Activated CD8-positive, alpha-beta T cell treated with anti-CD3 and anti-CD28 coated beads for 36 hours (primary cell): ENCODE results near the gene ABCC6. TPM values are rescaled to one million over a fixed set of nuclear protein-coding genes. Genes with fewer than 3 reads are reported as not detected.

ENCODE experiments used
- ATAC-seq: fragments of 200-7000 bp; cut with Tn5 transposase; one replicate; pipeline ENCODE4 v1.10.0; 2021; ENCODE audit warnings: mild to moderate bottlenecking, moderate library complexity
- CTCF ChIA-PET: fragments of 350-600 bp; sonication (Branson Sonifier 250); formaldehyde crosslinking; loops from one replicate; lab custom pipeline; 2021; ENCODE audit warnings: antibody characterized with exemption; lab: Charles Lee
- POLR2A ChIA-PET: fragments of 350-600 bp; sonication (Branson Sonifier 250); formaldehyde crosslinking; loops from one replicate; lab custom pipeline; 2021; ENCODE audit warnings: antibody characterized with exemption; lab: Charles Lee
- DNase-seq: peaks from one replicate; pipeline ENCODE4 v3.0.0-alpha.2; 2020
- H3K27ac Mint-ChIP-seq: one replicate; pipeline ENCODE4 v1.8.0; 2021; ENCODE audit warnings: mild to moderate bottlenecking, mixed read lengths
- H3K27me3 Mint-ChIP-seq: one replicate; pipeline ENCODE4 v1.8.0; 2021; ENCODE audit warnings: mixed read lengths
- H3K36me3 Mint-ChIP-seq: one replicate; pipeline ENCODE4 v1.8.0; 2021; ENCODE audit warnings: low read depth, mixed read lengths
- H3K4me1 Mint-ChIP-seq: one replicate; pipeline ENCODE4 v1.8.0; 2021; ENCODE audit warnings: low read depth, mixed read lengths
- H3K4me3 Mint-ChIP-seq: one replicate; pipeline ENCODE4 v1.8.0; 2021; ENCODE audit warnings: mild to moderate bottlenecking, moderate library complexity, mixed read lengths
- H3K9me3 Mint-ChIP-seq: one replicate; pipeline ENCODE4 v1.8.0; 2021; ENCODE audit warnings: mixed read lengths
- CTCF ChIP-seq: fragments of 200-600 bp; IDR thresholded peaks from one replicate; pipeline ENCODE4 v1.8.0; 2022; ENCODE audit warnings: antibody characterized with exemption, mild to moderate bottlenecking
- intact Hi-C: fragments of 100-400 bp; cut with micrococcal nuclease; formaldehyde crosslinking; loops from one replicate; pipeline ENCODE4 v1.10.0; 2022
- total RNA-seq, 2 experiments: library from RNA; stranded (reverse); gene quantifications; one replicate each; pipeline ENCODE4 v1.2.3, GENCODE V29; 2021

The ABCC6 gene
- total RNA-seq, 2 experiments from 2014 or later: not detected

- H3K4me1 Mint-ChIP-seq: no peaks in the 10 kb centered on the region
- ChIA-PET POLR2A (no interaction called here), CTCF (interaction anchor here (1.1 kb wide), 1 partner anchor 10 kb away, joined by 7 read pairs; no protein-coding TSS in a partner anchor)
- peaks cover 6% of the 10 kb centered on the region for H3K9me3 Mint-ChIP-seq
- ATAC-seq: no peak
- no peak for DNase-seq
- no peaks in the 10 kb centered on the region for H3K27me3 Mint-ChIP-seq
- no peaks in the 10 kb centered on the region for H3K36me3 Mint-ChIP-seq
- intact Hi-C loops: no loop called here
- TF ChIP-seq CTCF: no peak
- no peak overlapping the region for H3K27ac Mint-ChIP-seq
- no peak overlapping the region for H3K4me3 Mint-ChIP-seq
These were observed 47.0 kb downstream of the ABCC6 start for GRCh38 chr16:16176328-16176727.

- DNase-seq (no peak), ATAC-seq (no peak)
- no peaks in the 10 kb centered on the region for H3K36me3 Mint-ChIP-seq
- H3K4me1 Mint-ChIP-seq: no peaks in the 10 kb centered on the region
- CTCF ChIA-PET: no interaction called here
- TF ChIP-seq CTCF: no peak
- POLR2A ChIA-PET: no interaction called here
- H3K27me3 Mint-ChIP-seq: no peaks in the 10 kb centered on the region
- H3K9me3 Mint-ChIP-seq: peaks cover 6% of the 10 kb centered on the region
- no peak overlapping the region for H3K4me3 Mint-ChIP-seq
- intact Hi-C loops: no loop called here
- no peak overlapping the region for H3K27ac Mint-ChIP-seq
These were observed 48.0 kb downstream of the ABCC6 start for GRCh38 chr16:16175296-16175695.

DNA sequence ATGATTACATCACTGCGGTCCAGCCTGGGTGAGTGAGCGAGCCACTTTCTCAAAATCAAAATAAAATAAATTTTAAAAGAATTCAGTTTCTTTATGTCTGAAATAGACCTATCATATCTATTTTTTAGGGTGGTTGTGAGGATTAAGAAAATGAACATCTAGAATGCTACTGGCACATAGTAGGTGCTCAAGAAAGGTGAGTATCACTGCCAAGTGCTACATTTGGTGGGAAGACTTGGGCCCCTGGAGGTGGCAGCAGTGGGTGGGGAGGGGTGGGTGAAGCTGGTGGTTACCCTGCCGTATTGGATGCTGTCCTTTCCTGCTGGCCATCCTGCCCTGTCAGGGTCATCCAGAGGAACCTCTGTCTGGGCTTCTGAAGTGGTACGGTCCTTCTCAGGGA lies 50.3 kb downstream of the ABCC6 start:
- intact Hi-C loops: no loop called here
- peaks cover 6% of the 10 kb centered on the region for H3K9me3 Mint-ChIP-seq
- no peak for TF ChIP-seq CTCF
- no peaks in the 10 kb centered on the region for H3K4me1 Mint-ChIP-seq
- no peak for DNase-seq
- ChIA-PET CTCF (no interaction called here), POLR2A (no interaction called here)
- no peak for ATAC-seq
- H3K27me3 Mint-ChIP-seq: no peaks in the 10 kb centered on the region
- H3K36me3 Mint-ChIP-seq: no peaks in the 10 kb centered on the region
- H3K27ac Mint-ChIP-seq: no peak overlapping the region
- no peak overlapping the region for H3K4me3 Mint-ChIP-seq

DNA sequence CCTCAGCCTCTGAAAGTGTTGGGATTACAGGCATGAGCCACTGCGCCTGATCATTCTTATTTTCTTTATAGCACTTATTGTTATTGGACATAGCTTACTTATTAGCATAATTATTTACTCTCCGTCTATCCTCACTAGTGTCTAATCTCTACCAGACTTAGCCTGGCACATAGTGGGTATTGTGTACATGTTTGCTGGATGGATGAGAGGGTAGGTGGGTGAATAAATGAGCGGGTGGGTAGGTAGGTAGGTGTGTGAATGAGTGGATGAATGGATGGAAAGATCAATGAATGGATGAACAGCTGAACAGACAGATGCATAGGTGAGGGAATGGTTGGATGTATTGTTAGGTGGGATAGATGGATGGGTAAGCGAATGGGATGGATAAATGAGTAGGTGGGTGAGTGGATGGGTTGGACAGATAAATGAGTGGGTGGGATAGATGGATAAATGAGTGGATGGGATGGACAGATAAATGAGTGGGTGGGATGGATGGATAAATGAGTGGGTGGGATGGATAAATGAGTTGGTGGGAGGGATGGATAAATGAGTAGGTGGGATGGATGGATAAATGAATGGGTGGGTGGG lies 51.9 kb downstream of the ABCC6 start:
- Mint-ChIP-seq H3K4me3 (no peak overlapping the region), H3K4me1 (no peaks in the 10 kb centered on the region), H3K27ac (no peak overlapping the region), H3K9me3 (peaks cover 5% of the 10 kb centered on the region), H3K27me3 (no peaks in the 10 kb centered on the region), H3K36me3 (no peaks in the 10 kb centered on the region)
- CTCF ChIA-PET: interaction anchor here (0.8 to 1.3 kb wide), 2 partner anchors 16 to 64 kb away, joined by 3 to 4 read pairs; no protein-coding TSS in a partner anchor
- intact Hi-C loops: no loop called here
- POLR2A ChIA-PET: no interaction called here
- no peak for TF ChIP-seq CTCF
- DNase-seq: no peak
- ATAC-seq: peak; percentile 45

DNA sequence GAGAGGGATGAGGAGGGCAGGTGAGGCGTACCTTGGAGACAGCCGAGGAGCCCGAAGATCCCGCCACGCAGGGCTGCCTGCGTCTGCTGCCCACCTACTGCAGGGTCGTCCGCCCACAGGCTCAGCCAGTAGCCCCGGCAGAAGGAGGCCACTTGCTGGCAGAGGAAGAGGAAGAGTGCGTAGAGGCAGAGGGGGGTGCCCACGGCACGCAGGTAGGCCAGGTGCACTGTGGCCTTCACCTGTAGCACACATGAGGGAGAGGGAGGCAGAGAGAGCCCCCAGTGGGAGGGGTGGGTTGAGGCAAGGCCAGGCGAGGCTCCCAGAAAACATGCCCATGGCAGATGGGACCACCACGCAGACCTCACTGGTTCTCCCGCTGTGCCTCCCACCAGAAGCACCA lies 53.7 kb downstream of the ABCC6 start:
- Mint-ChIP-seq H3K36me3 (no peaks in the 10 kb centered on the region), H3K9me3 (no peaks in the 10 kb centered on the region), H3K4me1 (no peaks in the 10 kb centered on the region), H3K27ac (no peak overlapping the region), H3K4me3 (no peak overlapping the region), H3K27me3 (no peaks in the 10 kb centered on the region)
- ChIA-PET CTCF (no interaction called here), POLR2A (no interaction called here)
- DNase-seq (no peak), ATAC-seq (no peak)
- TF ChIP-seq CTCF: no peak
- intact Hi-C loops: no loop called here
